HepG2 (cell line): ENCODE measurements around the gene OVCA2. TPM values are rescaled to one million over a fixed set of nuclear protein-coding genes. Genes with fewer than 3 reads are reported as not detected.

Experiments used
- ARHGAP35 ChIP-seq: sonication (generic); formaldehyde crosslinking; IDR thresholded peaks from 2 replicates; pipeline ENCODE4 v1.9.0; 2022; ENCODE audit warnings: mild to moderate bottlenecking, inconsistent platforms, moderate library complexity, missing genetic modification reagents, borderline replicate concordance
- ASH2L ChIP-seq: fragments of 300-600, 200-600 bp; sonication (generic); IDR thresholded peaks from 2 replicates; pipeline ENCODE4 v1.7.0; 2017; ENCODE audit warnings: low read depth, mild to moderate bottlenecking, moderate library complexity, mixed read lengths, low read length; ENCODE audit not compliant: insufficient read length
- DNMT3B ChIP-seq: conservative IDR thresholded peaks from 2 replicates; pipeline ENCODE4 v1.6.1; 2016; ENCODE audit warnings: missing biosample characterization, control low read depth
- EEA1 ChIP-seq: sonication (generic); formaldehyde crosslinking; IDR thresholded peaks from 2 replicates; pipeline ENCODE4 v1.5.1; 2020; ENCODE audit warnings: mild to moderate bottlenecking, missing genetic modification reagents, borderline replicate concordance
- FOXA1 ChIP-seq, 2 experiments: fragments of 450-650 bp in 1 of 2; sonication (generic) in 1 of 2; formaldehyde crosslinking in 1 of 2; IDR thresholded peaks; 2 replicates each; pipeline versions ENCODE4 v1.4.0 to v1.6.1; 2016 to 2020; ENCODE audit warnings: missing genetic modification reagents in 1 of 2
- KLF12 ChIP-seq: sonication (generic); formaldehyde crosslinking; IDR thresholded peaks from 2 replicates; pipeline ENCODE4 v1.4.0; 2020; ENCODE audit warnings: missing genetic modification reagents, borderline replicate concordance
- MTERF4 ChIP-seq: sonication (generic); formaldehyde crosslinking; IDR thresholded peaks from 2 replicates; pipeline ENCODE4 v1.8.0; 2023; ENCODE audit warnings: mild to moderate bottlenecking, missing genetic modification reagents
- NFE2L2 ChIP-seq: fragments of 150-350 bp; IDR thresholded peaks from 2 replicates; pipeline ENCODE4 v1.6.1; 2014; ENCODE audit warnings: low read length
- NONO ChIP-seq, 2 experiments: fragments of 450-650 bp in 1 of 2; sonication (generic) in 1 of 2; formaldehyde crosslinking in 1 of 2; IDR thresholded peaks in 1 of 2; conservative IDR thresholded peaks in 1 of 2; 2 replicates each; pipeline versions ENCODE4 v1.6.1 to v1.8.0; 2017 to 2022; ENCODE audit warnings: mild to moderate bottlenecking in 1 of 2, missing genetic modification reagents in 1 of 2, moderate library complexity in 1 of 2
- POLR2A ChIP-seq, 2 experiments: IDR thresholded peaks; 2 replicates each; pipeline ENCODE4 v1.6.1; 2011; ENCODE audit warnings: low read depth in 2 of 2, low read length in 2 of 2, mild to moderate bottlenecking in 1 of 2, moderate library complexity in 1 of 2; ENCODE audit not compliant: insufficient read depth in 1 of 2
- REPIN1 ChIP-seq: sonication (generic); formaldehyde crosslinking; IDR thresholded peaks from 2 replicates; pipeline ENCODE4 v1.8.0; 2022; ENCODE audit warnings: missing genetic modification reagents, low read depth, mild to moderate bottlenecking, borderline replicate concordance
- REXO4 ChIP-seq: sonication (generic); formaldehyde crosslinking; IDR thresholded peaks from 2 replicates; pipeline ENCODE4 v1.8.0; 2022; ENCODE audit warnings: missing genetic modification reagents, mild to moderate bottlenecking, borderline replicate concordance
- RFXAP ChIP-seq: sonication (generic); formaldehyde crosslinking; IDR thresholded peaks from 2 replicates; pipeline ENCODE4 v1.4.0; 2020; ENCODE audit warnings: missing genetic modification reagents, borderline replicate concordance
- ZNF264 ChIP-seq: sonication (generic); formaldehyde crosslinking; IDR thresholded peaks from 2 replicates; pipeline ENCODE4 v1.4.0; 2020; ENCODE audit warnings: missing genetic modification reagents
- ZNF549 ChIP-seq: sonication (generic); formaldehyde crosslinking; IDR thresholded peaks from 2 replicates; pipeline ENCODE4 v1.5.0; 2020; ENCODE audit warnings: missing genetic modification reagents
- ZNF562 ChIP-seq: sonication (generic); formaldehyde crosslinking; IDR thresholded peaks from 2 replicates; pipeline ENCODE4 v1.8.0; 2022; ENCODE audit warnings: missing genetic modification reagents, borderline replicate concordance
- ZNF563 ChIP-seq: sonication (generic); formaldehyde crosslinking; IDR thresholded peaks from 2 replicates; pipeline ENCODE4 v1.8.0; 2022; ENCODE audit warnings: mild to moderate bottlenecking, moderate library complexity, missing genetic modification reagents
- ZNF784 ChIP-seq: sonication (generic); formaldehyde crosslinking; IDR thresholded peaks from 2 replicates; pipeline ENCODE4 v1.5.1; 2020; ENCODE audit warnings: missing genetic modification reagents, mild to moderate bottlenecking, borderline replicate concordance
- ZNF800 ChIP-seq: sonication (generic); formaldehyde crosslinking; IDR thresholded peaks from 2 replicates; pipeline ENCODE4 v1.4.0; 2020; ENCODE audit warnings: missing genetic modification reagents
- ZNF878 ChIP-seq: sonication (generic); formaldehyde crosslinking; IDR thresholded peaks from 2 replicates; pipeline ENCODE4 v1.8.1; 2023; ENCODE audit warnings: mild to moderate bottlenecking, missing genetic modification reagents, moderate library complexity
- polyA plus RNA-seq, 8 experiments: library from polyadenylated mRNA; depleted of rRNA in 3 of 8; stranded (reverse) in 7 of 8; unstranded in 1 of 8; fragments of >200 nt; fragmentation: Illumina TruSeq in 4 of 8; extraction: Trizol in 4 of 8; gene quantifications; 2 replicates each; pipeline versions ENCODE4 v1.2.1 to v1.2.3, GENCODE V29; 2011 to 2016; ENCODE audit warnings: low read depth in 4 of 8, missing spikeins in 1 of 8, mixed read lengths in 1 of 8; ENCODE audit not compliant: insufficient read depth in 1 of 8
- total RNA-seq, 5 experiments: library from RNA; depleted of rRNA; stranded (reverse); fragments of >200 nt; fragmentation: Illumina TruSeq; extraction: Trizol; gene quantifications; 2 replicates each; pipeline ENCODE4 v1.2.3, GENCODE V29; 2016; ENCODE audit warnings: low read depth in 1 of 5
- TF ChIP-seq, protein P1 (sequence below): sonication (generic); formaldehyde crosslinking; IDR thresholded peaks from 2 replicates; pipeline ENCODE4 v1.4.0; 2020; ENCODE audit warnings: mild to moderate bottlenecking, missing genetic modification reagents
- TF ChIP-seq, protein P2 (sequence below): sonication (generic); formaldehyde crosslinking; IDR thresholded peaks from 2 replicates; pipeline ENCODE4 v1.5.0; 2020; ENCODE audit warnings: missing genetic modification reagents
- TF ChIP-seq, protein P3 (sequence below): sonication (generic); formaldehyde crosslinking; IDR thresholded peaks from 2 replicates; pipeline ENCODE4 v1.8.0; 2022; ENCODE audit warnings: mild to moderate bottlenecking, missing genetic modification reagents, moderate library complexity

OVCA2 gene
- total and polyA plus RNA-seq, 2 of the 13 experiments (the other 11 are each of a cell fraction or from before 2014, with no cell fraction given), result 23.7 to 28.2 TPM

- TF ChIP-seq POLR2A (IDR thresholded peaks at IDR 0.05; ENCODE audit: insufficient read depth in 1 of 2, low read depth in 2 of 2, low read length in 2 of 2), result peak in 1 of 2 experiments; percentile 49; a peak in 1 of 4 replicates
- no peak for TF ChIP-seq NFE2L2
- TF ChIP-seq REXO4 (CRISPR knock-in tag), result no peak
- TF ChIP-seq, protein P1, sequence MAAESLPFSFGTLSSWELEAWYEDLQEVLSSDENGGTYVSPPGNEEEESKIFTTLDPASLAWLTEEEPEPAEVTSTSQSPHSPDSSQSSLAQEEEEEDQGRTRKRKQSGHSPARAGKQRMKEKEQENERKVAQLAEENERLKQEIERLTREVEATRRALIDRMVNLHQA, result no peak
- TF ChIP-seq RFXAP (CRISPR knock-in tag), result no peak
- TF ChIP-seq ZNF549 (CRISPR knock-in tag), result no peak
- TF ChIP-seq ZNF800 (CRISPR knock-in tag), result no peak
- peak; percentile 39; the same call in 1 of the 2 replicates for TF ChIP-seq REPIN1 (CRISPR knock-in tag)
- 0 out of 2 replicates have a peak, but pooled peaks have one; percentile 31 for TF ChIP-seq DNMT3B (CRISPR knock-in tag)
- TF ChIP-seq ZNF264 (CRISPR knock-in tag), result 0 out of 2 replicates have a peak, but pooled peaks have one; percentile 19
- no peak for TF ChIP-seq ZNF784 (CRISPR knock-in tag)
- no peak for TF ChIP-seq KLF12
- no peak for TF ChIP-seq FOXA1 (IDR thresholded peaks at IDR 0.05)
- 0 out of 2 replicates have a peak, but pooled peaks have one; percentile 24 for TF ChIP-seq FOXA1 (CRISPR knock-in tag; IDR thresholded peaks at IDR 0.05)
- TF ChIP-seq NONO (IDR thresholded peaks at IDR 0.05), result no peak
- TF ChIP-seq NONO (CRISPR knock-in tag; conservative IDR thresholded peaks at IDR 0.05), result no peak
- no peak for TF ChIP-seq EEA1 (CRISPR knock-in tag)
- no peak for TF ChIP-seq ASH2L
- TF ChIP-seq ZNF563, result no peak
- TF ChIP-seq ZNF562, result no peak
- no peak for TF ChIP-seq MTERF4
- TF ChIP-seq, protein P2, sequence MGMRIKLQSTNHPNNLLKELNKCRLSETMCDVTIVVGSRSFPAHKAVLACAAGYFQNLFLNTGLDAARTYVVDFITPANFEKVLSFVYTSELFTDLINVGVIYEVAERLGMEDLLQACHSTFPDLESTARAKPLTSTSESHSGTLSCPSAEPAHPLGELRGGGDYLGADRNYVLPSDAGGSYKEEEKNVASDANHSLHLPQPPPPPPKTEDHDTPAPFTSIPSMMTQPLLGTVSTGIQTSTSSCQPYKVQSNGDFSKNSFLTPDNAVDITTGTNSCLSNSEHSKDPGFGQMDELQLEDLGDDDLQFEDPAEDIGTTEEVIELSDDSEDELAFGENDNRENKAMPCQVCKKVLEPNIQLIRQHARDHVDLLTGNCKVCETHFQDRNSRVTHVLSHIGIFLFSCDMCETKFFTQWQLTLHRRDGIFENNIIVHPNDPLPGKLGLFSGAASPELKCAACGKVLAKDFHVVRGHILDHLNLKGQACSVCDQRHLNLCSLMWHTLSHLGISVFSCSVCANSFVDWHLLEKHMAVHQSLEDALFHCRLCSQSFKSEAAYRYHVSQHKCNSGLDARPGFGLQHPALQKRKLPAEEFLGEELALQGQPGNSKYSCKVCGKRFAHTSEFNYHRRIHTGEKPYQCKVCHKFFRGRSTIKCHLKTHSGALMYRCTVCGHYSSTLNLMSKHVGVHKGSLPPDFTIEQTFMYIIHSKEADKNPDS, result no peak
- no peak for TF ChIP-seq ARHGAP35 (CRISPR knock-in tag)
- TF ChIP-seq, protein P3, sequence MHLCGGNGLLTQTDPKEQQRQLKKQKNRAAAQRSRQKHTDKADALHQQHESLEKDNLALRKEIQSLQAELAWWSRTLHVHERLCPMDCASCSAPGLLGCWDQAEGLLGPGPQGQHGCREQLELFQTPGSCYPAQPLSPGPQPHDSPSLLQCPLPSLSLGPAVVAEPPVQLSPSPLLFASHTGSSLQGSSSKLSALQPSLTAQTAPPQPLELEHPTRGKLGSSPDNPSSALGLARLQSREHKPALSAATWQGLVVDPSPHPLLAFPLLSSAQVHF (CRISPR knock-in tag), result no peak
- 0 out of 2 replicates have a peak, but pooled peaks have one; percentile 27 for TF ChIP-seq ZNF878 (CRISPR knock-in tag)
These were observed 46.4 kb upstream of the OVCA2 start (continued) for GRCh38 chr17:1995321-1995892.
